Body of pancreas (tissue), 4 donors: ENCODE measurements around the gene PDCD7. TPM values are rescaled to one million over a fixed set of nuclear protein-coding genes. Genes with fewer than 3 reads are reported as not detected.

ENCODE experiments used
- ATAC-seq: fragments of 150-250 bp; one replicate; pipeline ENCODE4 v1.9.1; 2016
- DNase-seq, 4 donors: peaks; one replicate each; pipeline ENCODE4 v3.0.0-alpha.2; 2019
- H3K27ac ChIP-seq, 4 donors: fragments of 200-600 bp; sonication (generic); 1 replicate in 3 of 4; 2 replicates in 1 of 4; pipeline versions ENCODE4 v1.5.1 to v1.6.1; 2016 to 2019; ENCODE audit warnings: mild to moderate bottlenecking in 1 of 4, mixed read lengths in 1 of 4, moderate library complexity in 1 of 4
- H3K27me3 ChIP-seq, 2 donors: fragments of 200-600 bp; sonication (generic); one replicate each; pipeline ENCODE4 v1.6.0; 2016; ENCODE audit warnings: mild to moderate bottlenecking in 1 of 2
- H3K36me3 ChIP-seq, 2 donors: fragments of 200-600 bp; sonication (generic); replicated peaks in 1 of 2; 2 replicates each; pipeline ENCODE4 v1.5.1; 2016; ENCODE audit warnings: low read depth in 2 of 2; ENCODE audit not compliant: insufficient read depth in 1 of 2
- H3K4me1 ChIP-seq: fragments of 200-600 bp; sonication (generic); one replicate; pipeline ENCODE4 v1.6.0; 2016
- H3K4me3 ChIP-seq, 2 donors: fragments of 200-600 bp; sonication (generic); 1 replicate in 1 of 2; 2 replicates in 1 of 2; pipeline ENCODE4 v1.5.1; 2016 to 2019
- H3K9me3 ChIP-seq, 3 donors: fragments of 200-600 bp; sonication (generic); 1 replicate in 2 of 3; 2 replicates in 1 of 3; pipeline ENCODE4 v1.5.1; 2016
- POLR2A ChIP-seq, 3 donors: fragments of 450-650 bp; IDR thresholded peaks; one replicate each; pipeline ENCODE4 v1.6.1; 2016; ENCODE audit warnings: antibody characterized with exemption in 3 of 3, mild to moderate bottlenecking in 2 of 3
- WGBS, 2 donors: methylation state at CpG; one replicate each; pipeline ENCODE4 v1.1.5; 2017; 5-methylcytosine and 5-hydroxymethylcytosine counted together
- intact Hi-C: fragments of 100-400 bp; cut with DNase I; formaldehyde crosslinking; loops from one replicate; pipeline ENCODE4 v1.15.1; 2023
- total RNA-seq, 2 donors: library from RNA; depleted of rRNA; stranded (reverse); fragments of >200 nt; gene quantifications; one replicate each; pipeline ENCODE4 v1.1.0, GENCODE V29; 2016
- TF ChIP-seq, protein P1 (sequence below), 7 experiments: fragments of 450-650 bp in 4 of 7; fragments of 200-600 bp in 3 of 7; sonication (generic) in 3 of 7; IDR thresholded peaks; one replicate each; pipeline ENCODE4 v1.5.1; 2016 to 2019; ENCODE audit warnings: antibody characterized with exemption in 7 of 7

PDCD7 gene
- total RNA-seq, 2 donors from 2014 or later = 18.2 to 35.6 TPM

DNA sequence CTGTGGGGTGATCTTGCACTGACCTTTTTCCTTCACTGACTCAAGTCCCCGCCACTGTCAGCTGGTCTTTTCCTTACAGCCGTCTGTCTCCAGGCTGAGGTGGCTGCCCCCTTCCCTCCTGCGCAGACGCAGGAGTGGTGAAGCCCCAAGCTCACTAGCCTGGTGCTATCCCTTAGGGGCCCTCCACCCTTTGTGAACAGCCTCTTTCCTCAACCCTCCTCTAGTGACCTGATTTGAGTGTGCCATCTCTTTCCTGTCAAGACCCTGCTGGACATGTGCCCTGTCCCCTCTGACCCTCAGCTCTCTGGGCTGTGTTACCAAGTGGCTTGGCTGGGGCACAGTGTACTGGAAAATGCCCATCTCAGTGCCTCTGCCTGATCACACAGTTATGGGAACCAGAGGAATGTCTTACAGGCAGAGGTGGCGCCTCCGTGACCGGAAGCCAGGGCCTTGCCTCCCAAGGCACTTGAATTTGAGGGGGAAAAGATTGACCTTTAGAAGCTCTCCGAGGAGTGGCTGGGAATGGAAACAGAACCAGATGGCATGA lies 48.3 kb downstream of the PDCD7 start:
- H3K27me3 ChIP-seq = no peaks in the 10 kb centered on the region
- no peak overlapping the region for H3K4me3 ChIP-seq
- TF ChIP-seq, protein P1, sequence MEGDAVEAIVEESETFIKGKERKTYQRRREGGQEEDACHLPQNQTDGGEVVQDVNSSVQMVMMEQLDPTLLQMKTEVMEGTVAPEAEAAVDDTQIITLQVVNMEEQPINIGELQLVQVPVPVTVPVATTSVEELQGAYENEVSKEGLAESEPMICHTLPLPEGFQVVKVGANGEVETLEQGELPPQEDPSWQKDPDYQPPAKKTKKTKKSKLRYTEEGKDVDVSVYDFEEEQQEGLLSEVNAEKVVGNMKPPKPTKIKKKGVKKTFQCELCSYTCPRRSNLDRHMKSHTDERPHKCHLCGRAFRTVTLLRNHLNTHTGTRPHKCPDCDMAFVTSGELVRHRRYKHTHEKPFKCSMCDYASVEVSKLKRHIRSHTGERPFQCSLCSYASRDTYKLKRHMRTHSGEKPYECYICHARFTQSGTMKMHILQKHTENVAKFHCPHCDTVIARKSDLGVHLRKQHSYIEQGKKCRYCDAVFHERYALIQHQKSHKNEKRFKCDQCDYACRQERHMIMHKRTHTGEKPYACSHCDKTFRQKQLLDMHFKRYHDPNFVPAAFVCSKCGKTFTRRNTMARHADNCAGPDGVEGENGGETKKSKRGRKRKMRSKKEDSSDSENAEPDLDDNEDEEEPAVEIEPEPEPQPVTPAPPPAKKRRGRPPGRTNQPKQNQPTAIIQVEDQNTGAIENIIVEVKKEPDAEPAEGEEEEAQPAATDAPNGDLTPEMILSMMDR (IDR thresholded peaks at IDR 0.05) = no peak
- no peak for TF ChIP-seq POLR2A (IDR thresholded peaks at IDR 0.05)
- WGBS, 2 donors = 58 to 65% methylated on average over 7 to 8 of the region's 8 CpGs
- DNase-seq (no peak), ATAC-seq (no peak)
- peaks cover 8% of the 10 kb centered on the region for H3K4me1 ChIP-seq
- H3K9me3 ChIP-seq = no peaks in the 10 kb centered on the region
- no peak overlapping the region for H3K27ac ChIP-seq
- intact Hi-C loops = no loop called here
- H3K36me3 ChIP-seq = no peaks in the 10 kb centered on the region

DNA sequence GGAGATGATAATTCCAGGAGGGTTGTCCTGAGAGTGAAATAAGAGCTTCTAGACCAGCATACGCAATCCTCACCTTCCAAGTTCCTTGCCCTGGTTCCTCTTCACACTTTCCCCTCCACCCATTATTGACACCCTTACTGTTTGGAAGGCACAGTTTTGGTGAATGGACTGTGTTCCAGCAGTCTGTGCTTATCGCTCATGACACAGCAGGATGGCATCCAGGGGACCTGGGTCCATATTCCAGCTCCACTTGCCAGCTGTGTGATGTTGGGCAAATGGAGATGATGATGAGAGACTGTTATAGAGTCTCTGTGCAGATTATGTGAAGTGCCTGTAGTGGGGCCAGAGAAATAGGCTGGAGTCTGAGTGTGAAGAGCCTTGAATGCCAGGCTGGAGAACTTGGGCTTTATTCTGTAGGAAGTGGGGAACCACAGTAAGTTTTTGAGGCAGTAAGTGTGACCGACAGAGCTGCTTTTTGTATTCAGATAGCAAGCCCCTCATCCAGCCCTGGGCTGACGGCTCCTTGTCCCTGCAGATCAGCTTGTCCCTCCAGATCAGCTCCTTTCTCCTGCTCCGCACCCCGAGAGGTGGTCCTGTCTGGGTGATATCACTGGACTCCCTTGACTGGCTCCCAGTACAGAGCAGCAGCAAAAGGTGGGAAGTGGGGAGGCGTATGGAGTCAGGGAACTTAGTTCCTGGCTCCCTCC lies 49.0 kb downstream of the PDCD7 start:
- TF ChIP-seq POLR2A (IDR thresholded peaks at IDR 0.05) = no peak
- TF ChIP-seq, protein P1 (IDR thresholded peaks at IDR 0.05) = no peak
- Histone ChIP-seq H3K27me3 (no peaks in the 10 kb centered on the region), H3K4me3 (no peak overlapping the region), H3K36me3 (no peaks in the 10 kb centered on the region), H3K27ac (no peak overlapping the region), H3K4me1 (peaks cover 5% of the 10 kb centered on the region), H3K9me3 (no peaks in the 10 kb centered on the region)
- no peak for DNase-seq
- no peak for ATAC-seq
- intact Hi-C loops = no loop called here
- 57 to 73% methylated on average over 7 of the region's 7 CpGs for WGBS, 2 donors

DNA sequence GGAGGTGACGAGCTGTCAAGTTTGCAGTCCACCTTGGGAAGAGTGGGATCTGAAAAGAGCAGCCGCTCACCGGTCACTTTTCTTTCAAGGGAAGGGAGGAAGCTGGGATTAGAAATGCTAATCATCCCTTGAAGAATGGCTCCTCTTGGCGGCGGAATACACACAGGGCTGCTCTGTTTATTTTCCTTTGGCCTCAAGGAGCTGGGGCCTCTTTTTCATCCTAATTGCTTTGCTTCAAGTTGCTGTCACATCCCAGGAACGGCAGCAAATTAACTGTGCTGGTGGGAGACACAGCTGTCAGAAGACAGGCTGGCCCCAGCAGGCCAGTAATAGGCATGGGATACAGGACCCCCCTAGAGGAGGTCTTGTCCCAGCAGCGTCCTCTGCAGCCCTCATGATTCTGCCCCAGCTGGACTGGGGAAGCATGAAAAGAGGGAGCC lies 50.3 kb downstream of the PDCD7 start:
- Histone ChIP-seq H3K36me3 (no peaks in the 10 kb centered on the region), H3K9me3 (no peaks in the 10 kb centered on the region), H3K4me3 (no peak overlapping the region), H3K27ac (no peak overlapping the region), H3K4me1 (peaks cover 1% of the 10 kb centered on the region), H3K27me3 (no peaks in the 10 kb centered on the region)
- no peak for DNase-seq
- no peak for TF ChIP-seq POLR2A (IDR thresholded peaks at IDR 0.05)
- TF ChIP-seq, protein P1 (IDR thresholded peaks at IDR 0.05) = peak in 1 of 7 experiments; percentile 13
- intact Hi-C loops = no loop called here
- WGBS, 2 donors = 33 to 36% methylated on average over 7 of the region's 7 CpGs
- ATAC-seq = no peak

DNA sequence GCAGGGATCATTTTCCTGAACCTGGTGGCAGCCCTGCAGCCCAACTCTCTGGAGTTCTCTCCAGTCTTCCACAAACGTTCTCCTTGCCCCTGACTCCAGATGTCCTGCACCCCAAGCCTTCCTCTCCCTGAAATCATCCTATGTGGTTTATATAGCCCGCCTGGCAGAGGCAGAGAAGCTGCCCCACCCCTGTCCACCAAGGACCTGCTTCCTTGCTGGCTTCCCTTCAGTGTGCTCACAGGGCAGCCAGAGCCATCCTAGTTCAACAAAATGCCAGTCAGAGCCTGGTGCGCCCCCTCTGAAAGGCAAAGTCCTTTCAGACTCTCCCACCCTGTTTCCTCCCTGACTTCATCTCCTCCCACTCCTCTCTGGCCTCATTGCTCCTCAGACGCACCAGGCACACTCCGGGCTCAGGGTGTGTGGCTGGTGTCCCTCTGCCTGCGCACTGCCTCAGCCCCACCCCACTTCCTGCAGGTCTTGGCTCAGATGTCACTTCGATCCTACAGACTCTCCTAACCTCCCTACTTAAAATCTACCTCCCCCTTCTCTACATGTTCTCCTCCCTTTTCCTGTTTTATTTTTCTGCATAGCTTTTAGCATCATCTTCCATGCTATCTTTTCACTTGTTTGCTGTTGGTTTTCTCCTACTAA lies 51.2 kb downstream of the PDCD7 start:
- WGBS, 2 donors = 16 to 23% methylated on average over 7 of the region's 7 CpGs
- no peaks in the 10 kb centered on the region for H3K9me3 ChIP-seq
- intact Hi-C loops = no loop called here
- ATAC-seq (no peak), DNase-seq (no peak)
- no peak overlapping the region for H3K27ac ChIP-seq
- peaks cover 0 to 3% of the 10 kb centered on the region in 2 donors for H3K27me3 ChIP-seq
- no peak for TF ChIP-seq POLR2A (IDR thresholded peaks at IDR 0.05)
- TF ChIP-seq, protein P1 (IDR thresholded peaks at IDR 0.05) = no peak
- no peaks in the 10 kb centered on the region for H3K36me3 ChIP-seq
- H3K4me3 ChIP-seq = no peak overlapping the region
- peaks cover 10% of the 10 kb centered on the region for H3K4me1 ChIP-seq
